NT2/D1 (cell line): ENCODE results near the gene SLC39A2.

Experiments used
- SUZ12 ChIP-seq: IDR thresholded peaks from 2 replicates; pipeline ENCODE4 v1.6.1; 2011; ENCODE audit not compliant: insufficient read length, insufficient read depth; ENCODE audit errors: extremely low read depth
- YY1 ChIP-seq: IDR thresholded peaks from 2 replicates; pipeline ENCODE4 v1.6.1; 2011; ENCODE audit not compliant: insufficient read length, insufficient read depth
- ZNF274 ChIP-seq: IDR thresholded peaks from 2 replicates; pipeline ENCODE4 v1.6.1; 2011; ENCODE audit warnings: mild to moderate bottlenecking, low read depth, low read length

DNA sequence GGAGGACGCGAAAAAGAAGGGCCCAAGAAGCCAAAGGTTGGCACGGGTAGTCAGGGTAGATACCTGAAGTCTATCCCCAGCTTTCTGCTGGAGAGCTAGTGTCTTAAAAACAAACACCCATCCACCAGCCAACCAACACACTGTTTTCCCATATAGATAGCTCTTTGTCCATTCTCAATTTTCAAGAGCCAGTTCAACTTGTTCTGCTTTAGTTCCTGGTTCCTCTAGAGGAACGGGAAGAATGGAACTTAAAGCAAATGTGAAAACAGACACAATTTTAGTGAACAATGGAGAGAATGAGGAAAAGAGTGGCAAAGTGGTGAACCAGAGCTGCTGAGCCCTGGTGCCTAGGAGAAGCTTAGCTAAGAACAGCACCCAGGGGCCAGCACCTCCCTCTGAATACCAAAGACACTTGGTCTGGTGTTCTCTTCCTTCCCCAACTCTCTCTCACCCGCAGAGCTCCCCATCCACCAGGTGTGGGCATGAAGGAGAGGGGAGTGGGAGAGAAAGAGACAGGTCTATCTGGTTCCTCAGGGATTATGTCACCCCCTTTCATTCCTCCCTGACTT, 22.0 kb downstream of the SLC39A2 start:
- TF ChIP-seq SUZ12: no peak
- no peak for TF ChIP-seq YY1
- no peak for TF ChIP-seq ZNF274
